K562 (cell line): Measurements from ENCODE around the gene CCP110. TPM values are rescaled to one million over a fixed set of nuclear protein-coding genes. Genes with fewer than 3 reads are reported as not detected.
A peak's percentile ranks its signal among the peaks of the same experiment; 100 is the strongest.

Experiments used
- ADNP ChIP-seq: fragments of 200-800 bp; sonication (Bioruptor generic); IDR thresholded peaks from 2 replicates; pipeline ENCODE4 v1.6.1; 2016; ENCODE audit warnings: missing genetic modification characterization, missing compliant biosample characterization
- CCNT2 ChIP-seq: IDR thresholded peaks from 2 replicates; pipeline ENCODE4 v1.6.1; 2011; ENCODE audit warnings: borderline replicate concordance, low read depth, mild to moderate bottlenecking, moderate library complexity, mixed read lengths, low read length; ENCODE audit not compliant: insufficient read length; ENCODE audit errors: extremely low read depth
- CHD1 ChIP-seq: fragments of 200-600 bp; sonication (generic); IDR thresholded peaks from one replicate; pipeline ENCODE4 v1.6.1; 2012; ENCODE audit warnings: mild to moderate bottlenecking, moderate library complexity, low read length, inconsistent platforms
- CREB3L1 ChIP-seq: fragments of 450-650 bp; IDR thresholded peaks from 2 replicates; pipeline ENCODE4 v1.6.1; 2014; ENCODE audit warnings: low read depth, mild to moderate bottlenecking, moderate library complexity, borderline replicate concordance
- EP400 ChIP-seq: fragments of 450-650 bp; IDR thresholded peaks from 2 replicates; pipeline ENCODE4 v1.6.1; 2017; ENCODE audit warnings: antibody characterized with exemption, mild to moderate bottlenecking, moderate library complexity
- ESRRB ChIP-seq: fragments of 250-450 bp; sonication (Bioruptor Pico); IDR thresholded peaks from 2 replicates; pipeline ENCODE4 v1.5.0; 2020; ENCODE audit warnings: mild to moderate bottlenecking, moderate library complexity, borderline replicate concordance
- HMBOX1 ChIP-seq: sonication (generic); IDR thresholded peaks from 2 replicates; pipeline ENCODE4 v1.6.1; 2016
- JUND ChIP-seq, 2 experiments: IDR thresholded peaks; 2 replicates in 1 of 2; 3 replicates in 1 of 2; pipeline ENCODE4 v1.6.1; 2011; ENCODE audit warnings: borderline replicate concordance in 2 of 2, low read depth in 2 of 2, low read length in 2 of 2, improper control_type of control experiment in 1 of 2, missing biosample characterization in 1 of 2, missing genetic modification characterization in 1 of 2, missing genetic modification reagents in 1 of 2
- MAX ChIP-seq: sonication (generic); formaldehyde crosslinking; IDR thresholded peaks from 2 replicates; pipeline ENCODE4 v1.9.0; 2022; ENCODE audit warnings: mild to moderate bottlenecking, missing genetic modification reagents
- NONO ChIP-seq, 2 experiments: fragments of 200-400 bp in 1 of 2; fragments of 450-650 bp in 1 of 2; formaldehyde crosslinking in 1 of 2; IDR thresholded peaks; 2 replicates each; pipeline ENCODE4 v1.6.1; 2017; ENCODE audit warnings: low read depth in 2 of 2, mild to moderate bottlenecking in 2 of 2, moderate library complexity in 2 of 2, low read length in 1 of 2
- NR2C2 ChIP-seq, 2 experiments: fragments of 200-800 bp in 1 of 2; sonication (Bioruptor generic) in 1 of 2; sonication (generic) in 1 of 2; formaldehyde crosslinking in 1 of 2; IDR thresholded peaks; 2 replicates each; pipeline versions ENCODE4 v1.6.1 to v1.8.0; 2016 to 2022; ENCODE audit warnings: mild to moderate bottlenecking in 1 of 2, missing compliant biosample characterization in 1 of 2, missing genetic modification characterization in 1 of 2, missing genetic modification reagents in 1 of 2
- PHB2 ChIP-seq: fragments of 450-650 bp; IDR thresholded peaks from 2 replicates; pipeline ENCODE4 v1.6.1; 2017; ENCODE audit warnings: low read depth
- PHF21A ChIP-seq: fragments of 450-650 bp; IDR thresholded peaks from 2 replicates; pipeline ENCODE4 v1.6.1; 2017; ENCODE audit warnings: low read depth, borderline replicate concordance
- RBM17 ChIP-seq: fragments of 200-400 bp; formaldehyde crosslinking; IDR thresholded peaks from 2 replicates; pipeline ENCODE4 v1.6.1; 2017; ENCODE audit warnings: low read depth, mild to moderate bottlenecking, low read length, borderline replicate concordance
- SMARCA4 ChIP-seq: fragments of 450-650 bp; IDR thresholded peaks from 2 replicates; pipeline ENCODE4 v1.6.1; 2016
- UBTF ChIP-seq, 2 experiments: IDR thresholded peaks; 2 replicates each; pipeline ENCODE4 v1.6.1; 2012; ENCODE audit warnings: improper control_type of control experiment in 2 of 2, low read depth in 2 of 2, low read length in 2 of 2, borderline replicate concordance in 1 of 2
- ZNF316 ChIP-seq: fragments of 450-650 bp; IDR thresholded peaks from 2 replicates; pipeline ENCODE4 v1.6.1; 2016
- ZNF699 ChIP-seq: fragments of 250-450 bp; sonication (Bioruptor Pico); IDR thresholded peaks from 2 replicates; pipeline ENCODE4 v1.8.0; 2021; ENCODE audit warnings: mild to moderate bottlenecking, moderate library complexity; ENCODE audit not compliant: insufficient replicate concordance
- polyA plus RNA-seq, 8 experiments: library from polyadenylated mRNA; depleted of rRNA in 4 of 8; stranded (reverse) in 5 of 8; unstranded in 3 of 8; fragments of >200 nt; fragmentation: Nextera tagmentation in 2 of 8; fragmentation: Illumina TruSeq in 1 of 8; extraction: Ambion mirVana in 2 of 8; extraction: Trizol in 1 of 8; gene quantifications; 2 replicates each; pipeline versions ENCODE4 v1.2.1 to v1.2.3, GENCODE V29; 2011 to 2014; ENCODE audit warnings: inconsistent platforms in 1 of 8, missing spikeins in 1 of 8
- total RNA-seq, 7 experiments: library from RNA; depleted of rRNA in 6 of 7; stranded (reverse); fragments of >200 nt in 6 of 7; fragmentation: Illumina TruSeq in 2 of 7; extraction: Trizol in 2 of 7; gene quantifications; 2 replicates each; pipeline versions ENCODE4 v1.2.1 to v1.2.3, GENCODE V29; 2011 to 2021; ENCODE audit warnings: low replicate concordance in 1 of 7
- TF ChIP-seq, protein P1 (sequence below), 3 experiments: fragments of 200-800 bp in 1 of 3; sonication (Bioruptor generic) in 1 of 3; sonication (generic) in 1 of 3; formaldehyde crosslinking in 1 of 3; IDR thresholded peaks; 2 replicates each; pipeline versions ENCODE4 v1.6.1 to v1.8.0; 2016 to 2022; ENCODE audit warnings: mild to moderate bottlenecking in 2 of 3, missing compliant biosample characterization in 2 of 3, missing genetic modification characterization in 2 of 3, missing genetic modification reagents in 1 of 3

Gene CCP110
- total and polyA plus RNA-seq, 9 of the 15 experiments (the other 6 are each of a cell fraction or from before 2014, with no cell fraction given) = 3.5 to 16.1 (median 12.1) TPM

DNA sequence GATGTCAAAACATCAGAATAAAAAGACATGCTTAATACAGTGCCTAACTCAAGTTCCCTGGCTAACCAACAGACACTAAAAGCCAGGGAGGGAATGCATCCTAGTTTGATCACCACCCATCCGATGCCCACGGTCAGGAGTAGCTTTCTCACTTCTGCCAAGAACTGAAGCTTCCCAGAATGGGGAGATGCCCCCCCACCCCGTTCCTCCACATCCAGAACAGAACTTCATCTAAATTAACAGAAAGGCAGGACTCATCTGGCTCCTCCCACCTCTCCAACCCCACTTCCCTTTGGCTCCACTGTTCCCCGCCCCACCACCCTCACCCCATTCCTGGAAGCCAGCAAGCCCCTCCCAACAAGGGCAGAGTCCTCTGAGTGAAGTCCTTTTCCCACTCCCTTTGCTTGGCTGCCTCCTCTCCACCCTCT is 35.5 kb upstream of the CCP110 start (continued):
- peak; percentile 33; the same call in 1 of the 2 replicates for TF ChIP-seq EP400
- TF ChIP-seq CREB3L1 = 0 out of 2 replicates have a peak, but pooled peaks have one; percentile 6
- peak; percentile 6 for TF ChIP-seq CCNT2
- TF ChIP-seq, protein P1, sequence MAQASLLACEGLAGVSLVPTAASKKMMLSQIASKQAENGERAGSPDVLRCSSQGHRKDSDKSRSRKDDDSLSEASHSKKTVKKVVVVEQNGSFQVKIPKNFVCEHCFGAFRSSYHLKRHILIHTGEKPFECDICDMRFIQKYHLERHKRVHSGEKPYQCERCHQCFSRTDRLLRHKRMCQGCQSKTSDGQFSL (CRISPR knock-in tag; IDR thresholded peaks at IDR 0.05) = peak; percentile 84
- TF ChIP-seq, protein P1 (tag; IDR thresholded peaks at IDR 0.05) = no peak; a peak in 1 of 4 replicates
- no peak for TF ChIP-seq MAX
- no peak for TF ChIP-seq PHF21A
- TF ChIP-seq ZNF316 = no peak
- TF ChIP-seq PHB2 = no peak
- 0 out of 4 replicates have a peak, but pooled peaks of 1 of the 2 experiments have one; percentile 6 for TF ChIP-seq NONO (IDR thresholded peaks at IDR 0.05; ENCODE audit: low read depth in 2 of 2, low read length in 1 of 2)
- 0 out of 2 replicates have a peak, but pooled peaks have one; percentile 6 for TF ChIP-seq SMARCA4
- no peak for TF ChIP-seq RBM17
- no peak for TF ChIP-seq ESRRB (CRISPR knock-in tag)
- no peak for TF ChIP-seq JUND (IDR thresholded peaks at IDR 0.05; ENCODE audit: borderline replicate concordance, low read depth, low read length)
- TF ChIP-seq JUND (tag; IDR thresholded peaks at IDR 0.05; ENCODE audit: borderline replicate concordance, low read depth, low read length) = peak; percentile 9; the same call in 1 of the 3 replicates
- TF ChIP-seq CHD1 = peak; percentile 67
- TF ChIP-seq NR2C2 (CRISPR knock-in tag; IDR thresholded peaks at IDR 0.05) = no peak
- TF ChIP-seq NR2C2 (tag; IDR thresholded peaks at IDR 0.05) = no peak
- no peak for TF ChIP-seq ADNP
- no peak for TF ChIP-seq UBTF (IDR thresholded peaks at IDR 0.05; ENCODE audit: borderline replicate concordance in 1 of 2, low read depth in 2 of 2, low read length in 2 of 2)
- no peak for TF ChIP-seq ZNF699 (CRISPR knock-in tag)
- TF ChIP-seq HMBOX1 = no peak; the same call in 1 of the 2 replicates
